OCI-LY1 (cell line): ENCODE measurements around the gene TCF4.

Experiments used
- H2AFZ ChIP-seq: fragments of 200-600 bp; sonication (generic), shearing (Covaris generic); 2 replicates; pipeline ENCODE4 v1.6.0; 2014; ENCODE audit warnings: antibody characterized with exemption, mild to moderate bottlenecking, low read length
- H3F3A ChIP-seq: fragments of 200-600 bp; sonication (generic), shearing (Covaris generic); 2 replicates; pipeline ENCODE4 v1.6.0; 2014; ENCODE audit warnings: mild to moderate bottlenecking, antibody characterized with exemption, low read length, moderate library complexity; ENCODE audit not compliant: insufficient read depth
- H3K27ac ChIP-seq: fragments of 200-600 bp; sonication (generic); 2 replicates; pipeline ENCODE4 v1.5.1; 2014; ENCODE audit warnings: low read length, mixed run types, mild to moderate bottlenecking, low read depth; ENCODE audit not compliant: poor library complexity, severe bottlenecking
- H3K27me3 ChIP-seq: fragments of 200-600 bp; sonication (generic); 2 replicates; pipeline ENCODE4 v1.6.0; 2014; ENCODE audit warnings: antibody characterized with exemption, mild to moderate bottlenecking, low read length, moderate library complexity; ENCODE audit not compliant: insufficient read depth
- H3K36me3 ChIP-seq: fragments of 200-600 bp; sonication (generic); 2 replicates; pipeline ENCODE4 v1.6.1; 2014; ENCODE audit warnings: mild to moderate bottlenecking, antibody characterized with exemption, low read length, moderate library complexity, mixed read lengths; ENCODE audit not compliant: insufficient read depth
- H3K4me1 ChIP-seq: fragments of 200-600 bp; sonication (generic); 2 replicates; pipeline ENCODE4 v1.5.1; 2014; ENCODE audit warnings: mild to moderate bottlenecking, low read length, moderate library complexity; ENCODE audit not compliant: insufficient read depth, severe bottlenecking
- H3K4me2 ChIP-seq: fragments of 200-600 bp; sonication (generic), shearing (Covaris generic); 2 replicates; pipeline ENCODE4 v1.6.1; 2014; ENCODE audit warnings: low read length
- H3K4me3 ChIP-seq: fragments of 200-600 bp; sonication (generic); 2 replicates; pipeline ENCODE4 v1.5.1; 2014; ENCODE audit warnings: low read length, low read depth, mild to moderate bottlenecking, mixed read lengths; ENCODE audit not compliant: poor library complexity, severe bottlenecking
- H3K79me2 ChIP-seq: fragments of 200-600 bp; shearing (Covaris generic); 2 replicates; pipeline ENCODE4 v1.6.1; 2016; ENCODE audit warnings: mixed run types, low read length, mixed read lengths; ENCODE audit not compliant: insufficient read depth
- H3K9ac ChIP-seq: fragments of 200-600 bp; sonication (generic), shearing (Covaris generic); 2 replicates; pipeline ENCODE4 v1.6.1; 2014; ENCODE audit warnings: mild to moderate bottlenecking, low read length, mixed read lengths
- H3K9me2 ChIP-seq: fragments of 200-600 bp; sonication (generic), shearing (Covaris generic); 2 replicates; pipeline ENCODE4 v1.6.1; 2014; ENCODE audit warnings: low read depth, mild to moderate bottlenecking, low read length, mixed read lengths
- H3K9me3 ChIP-seq: fragments of 200-600 bp; shearing (Covaris generic); 2 replicates; pipeline ENCODE4 v1.6.1; 2014; ENCODE audit warnings: low read length, mixed read lengths
- H4K20me1 ChIP-seq: fragments of 200-600 bp; sonication (generic), shearing (Covaris generic); 2 replicates; pipeline ENCODE4 v1.6.0; 2016; ENCODE audit warnings: mild to moderate bottlenecking, low read length; ENCODE audit not compliant: insufficient read depth
- EZH2 ChIP-seq: fragments of 200-600 bp; sonication (generic), shearing (Covaris generic); IDR thresholded peaks from 2 replicates; pipeline ENCODE4 v1.8.0; 2017; ENCODE audit warnings: borderline replicate concordance, mixed run types, mild to moderate bottlenecking, antibody characterized with exemption, low read length, moderate library complexity, mixed read lengths
- TF ChIP-seq, protein P1 (sequence below): fragments of 200-600 bp; sonication (generic), shearing (Covaris generic); IDR thresholded peaks from 2 replicates; pipeline ENCODE4 v1.5.1; 2017; ENCODE audit warnings: mild to moderate bottlenecking, antibody characterized with exemption, low read length, moderate library complexity, mixed read lengths

TCF4 gene

DNA sequence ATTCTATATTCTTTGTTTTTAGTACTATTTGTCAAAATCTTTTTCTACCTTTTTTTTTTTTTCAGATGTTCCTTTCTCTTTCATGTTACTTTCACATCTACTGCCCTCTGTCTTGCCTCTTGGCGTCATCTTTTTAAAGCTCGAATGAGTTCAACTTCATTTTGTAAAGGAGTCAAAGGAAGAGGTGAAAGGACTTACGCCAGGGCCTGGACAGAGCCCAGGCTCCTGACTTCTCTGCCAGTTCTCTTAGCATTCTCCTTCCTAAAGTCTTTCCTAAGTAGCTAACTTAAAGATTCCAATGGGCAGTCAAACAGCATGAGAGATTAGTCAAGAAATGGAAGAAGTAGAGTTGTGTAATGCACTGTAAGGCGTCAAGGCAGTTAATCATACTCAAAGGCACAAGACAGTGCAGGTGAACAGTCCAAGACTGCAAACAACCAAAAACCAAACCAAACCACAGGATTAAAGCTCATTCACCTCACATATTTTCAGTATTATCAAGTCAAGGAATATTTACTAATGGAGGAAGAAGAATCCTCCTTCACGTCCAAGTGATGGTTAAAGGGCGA, 301.7 kb downstream of the TCF4 start:
- H3K36me3 ChIP-seq = no peaks in the 10 kb centered on the region
- H2AFZ ChIP-seq = no peak overlapping the region
- H3K4me1 ChIP-seq = peaks cover 12% of the 10 kb centered on the region
- H3K4me3 ChIP-seq = no peak overlapping the region
- no peak overlapping the region for H3K4me2 ChIP-seq
- H4K20me1 ChIP-seq = 0 out of 2 replicates have a peak, but pooled peaks cover 2% of the 10 kb centered on the region
- TF ChIP-seq, protein P1, sequence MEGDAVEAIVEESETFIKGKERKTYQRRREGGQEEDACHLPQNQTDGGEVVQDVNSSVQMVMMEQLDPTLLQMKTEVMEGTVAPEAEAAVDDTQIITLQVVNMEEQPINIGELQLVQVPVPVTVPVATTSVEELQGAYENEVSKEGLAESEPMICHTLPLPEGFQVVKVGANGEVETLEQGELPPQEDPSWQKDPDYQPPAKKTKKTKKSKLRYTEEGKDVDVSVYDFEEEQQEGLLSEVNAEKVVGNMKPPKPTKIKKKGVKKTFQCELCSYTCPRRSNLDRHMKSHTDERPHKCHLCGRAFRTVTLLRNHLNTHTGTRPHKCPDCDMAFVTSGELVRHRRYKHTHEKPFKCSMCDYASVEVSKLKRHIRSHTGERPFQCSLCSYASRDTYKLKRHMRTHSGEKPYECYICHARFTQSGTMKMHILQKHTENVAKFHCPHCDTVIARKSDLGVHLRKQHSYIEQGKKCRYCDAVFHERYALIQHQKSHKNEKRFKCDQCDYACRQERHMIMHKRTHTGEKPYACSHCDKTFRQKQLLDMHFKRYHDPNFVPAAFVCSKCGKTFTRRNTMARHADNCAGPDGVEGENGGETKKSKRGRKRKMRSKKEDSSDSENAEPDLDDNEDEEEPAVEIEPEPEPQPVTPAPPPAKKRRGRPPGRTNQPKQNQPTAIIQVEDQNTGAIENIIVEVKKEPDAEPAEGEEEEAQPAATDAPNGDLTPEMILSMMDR = no peak
- no peak for TF ChIP-seq EZH2
- H3K9me3 ChIP-seq = no peaks in the 10 kb centered on the region
- no peak overlapping the region for H3K27ac ChIP-seq
- H3K9me2 ChIP-seq = no peaks in the 10 kb centered on the region
- peaks cover 42% of the 10 kb centered on the region for H3K79me2 ChIP-seq
- no peak overlapping the region for H3K9ac ChIP-seq
- H3F3A ChIP-seq = no peaks in the 10 kb centered on the region
- no peaks in the 10 kb centered on the region for H3K27me3 ChIP-seq

DNA sequence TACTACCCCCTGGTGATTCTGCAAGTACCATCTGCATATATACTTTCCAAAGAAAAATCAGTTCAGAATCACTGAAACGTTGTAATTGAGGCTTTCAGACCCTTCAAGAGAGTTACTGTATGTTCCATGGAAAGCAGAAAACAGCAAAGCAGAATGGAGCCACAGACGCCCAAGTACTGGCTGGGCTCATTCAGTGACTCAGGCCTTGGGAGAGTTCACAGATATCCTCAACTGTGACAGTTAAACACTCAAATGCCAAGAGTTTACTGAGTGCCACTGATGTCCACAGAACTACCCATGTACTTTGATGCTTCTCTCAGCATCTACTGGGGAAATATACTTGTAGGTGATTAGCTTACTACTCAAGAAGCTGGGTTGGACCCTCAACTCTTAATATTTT, 303.4 kb downstream of the TCF4 start:
- no peaks in the 10 kb centered on the region for H3K27me3 ChIP-seq
- no peak overlapping the region for H3K27ac ChIP-seq
- H3F3A ChIP-seq = no peaks in the 10 kb centered on the region
- H3K9me2 ChIP-seq = no peaks in the 10 kb centered on the region
- no peak overlapping the region for H3K4me3 ChIP-seq
- no peaks in the 10 kb centered on the region for H3K9me3 ChIP-seq
- H3K36me3 ChIP-seq = peaks cover 2% of the 10 kb centered on the region; the same call in 1 of the 2 replicates
- H3K4me2 ChIP-seq = no peak overlapping the region
- H2AFZ ChIP-seq = no peak overlapping the region
- H3K4me1 ChIP-seq = peaks cover 3% of the 10 kb centered on the region
- no peak overlapping the region for H3K9ac ChIP-seq
- no peak for TF ChIP-seq EZH2
- TF ChIP-seq, protein P1 = no peak
- H3K79me2 ChIP-seq = peaks cover 49% of the 10 kb centered on the region
- H4K20me1 ChIP-seq = no peaks in the 10 kb centered on the region

GRCh38 chr18:55283309-55283708, 304.7 kb downstream of the TCF4 start:
- Histone ChIP-seq H3K9me3 (no peaks in the 10 kb centered on the region), H3K9ac (no peak overlapping the region), H3K4me2 (no peak overlapping the region), H3K9me2 (no peaks in the 10 kb centered on the region), H3K27ac (no peak overlapping the region), H4K20me1 (no peaks in the 10 kb centered on the region), H3F3A (no peaks in the 10 kb centered on the region), H3K27me3 (no peaks in the 10 kb centered on the region), H3K36me3 (peaks cover 12% of the 10 kb centered on the region), H3K79me2 (peaks cover 47% of the 10 kb centered on the region), H3K4me3 (no peak overlapping the region), H3K4me1 (no peaks in the 10 kb centered on the region), H2AFZ (no peak overlapping the region)
- no peak for TF ChIP-seq EZH2
- TF ChIP-seq, protein P1 = no peak
